Measurements from ENCODE around the gene RFLNA.
"Not testable (repeated sequence)": the region's sequence is repeated elsewhere in the genome, so short reads cannot be mapped to it uniquely, and the experiment has no call there.

The RFLNA gene

GRCh38 chr12:124284368-124284767 lies 10.5 kb upstream of the RFLNA start:
- no peak for DNase-seq

GRCh38 chr12:124286414-124286813 lies 8.5 kb upstream of the RFLNA start:
- DNase-seq = no peak

GRCh38 chr12:124286971-124287370 lies 7.9 kb upstream of the RFLNA start:
- DNase-seq = no peak

- DNase-seq = no peak
Observed at GRCh38 chr12:124289634-124290600, 5.0 kb upstream of the RFLNA start.

- DNase-seq = no peak
Observed at GRCh38 chr12:124292385-124292784, 2.5 kb upstream of the RFLNA start.

GRCh38 chr12:124293286-124294003 lies 1.4 kb upstream of the RFLNA start:
- DNase-seq = no peak

GRCh38 chr12:124295431-124296058 lies 652 bp downstream of the RFLNA start:
- no peak for DNase-seq

- DNase-seq = no peak
Observed at GRCh38 chr12:124296295-124296915, 1.5 kb downstream of the RFLNA start.

GRCh38 chr12:124296916-124297351 lies 2.0 kb downstream of the RFLNA start:
- no peak for DNase-seq

- DNase-seq = no peak
Observed at GRCh38 chr12:124297389-124297788, 2.5 kb downstream of the RFLNA start.

GRCh38 chr12:124297856-124298255 lies 3.0 kb downstream of the RFLNA start:
- no peak for DNase-seq

- no peak for DNase-seq
Observed at GRCh38 chr12:124298685-124299410, 4.0 kb downstream of the RFLNA start.

GRCh38 chr12:124299628-124300388 lies 4.9 kb downstream of the RFLNA start:
- no peak for DNase-seq

- not testable (repeated sequence) for DNase-seq
Observed at GRCh38 chr12:124300657-124301056, 5.8 kb downstream of the RFLNA start.

GRCh38 chr12:124301084-124301654 lies 6.3 kb downstream of the RFLNA start:
- no peak for DNase-seq

GRCh38 chr12:124302241-124302806 lies 7.4 kb downstream of the RFLNA start:
- DNase-seq = no peak

GRCh38 chr12:124302807-124303578 lies 8.1 kb downstream of the RFLNA start:
- DNase-seq = no peak

- no peak for DNase-seq
Observed at GRCh38 chr12:124303579-124304313, 8.9 kb downstream of the RFLNA start.

GRCh38 chr12:124304314-124304790 lies 9.5 kb downstream of the RFLNA start:
- no peak for DNase-seq
